ENCODE data around the gene NPIPB2. TPM values are rescaled to one million over a fixed set of nuclear protein-coding genes. Genes with fewer than 3 reads are reported as not detected.

Gene NPIPB2
- total RNA-seq, 1 experiment from 2014 or later = 4.3 TPM

DNA sequence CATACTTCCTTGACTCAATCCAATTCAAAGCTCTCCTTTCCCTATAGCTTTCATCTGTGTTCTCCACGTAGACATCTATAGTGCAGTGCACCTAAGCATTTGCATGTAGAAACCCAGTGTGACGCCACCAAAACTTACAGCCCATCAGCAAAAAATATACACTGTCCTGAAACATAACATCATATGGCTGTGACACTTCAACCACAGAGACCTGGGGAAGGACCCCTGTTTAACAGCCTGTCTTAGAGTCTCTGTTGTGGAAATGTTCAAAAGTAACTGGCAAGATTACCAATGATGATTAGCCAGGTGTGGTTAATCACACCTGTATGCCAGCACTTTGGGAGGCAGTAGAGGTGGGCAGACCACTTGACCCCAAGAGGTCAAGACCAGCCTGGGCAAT, 48.3 kb downstream of the NPIPB2 start:
- H3K4me3 ChIP-seq = no peak overlapping the region
- no peaks in the 10 kb centered on the region for H3K4me1 ChIP-seq
- peaks cover 43% of the 10 kb centered on the region for H3K36me3 ChIP-seq
- no peaks in the 10 kb centered on the region for H3K27me3 ChIP-seq
- H3K27ac ChIP-seq = no peak overlapping the region
- DNase-seq = no peak
- H3K9me3 ChIP-seq (replicated peaks) = no peaks in the 10 kb centered on the region

GRCh38 chr16:11892761-11893160, 49.1 kb downstream of the NPIPB2 start:
- Histone ChIP-seq H3K27me3 (no peaks in the 10 kb centered on the region), H3K36me3 (peaks cover 40% of the 10 kb centered on the region), H3K4me1 (no peaks in the 10 kb centered on the region), H3K4me3 (no peak overlapping the region), H3K27ac (no peak overlapping the region), H3K9me3 (replicated peaks) (no peaks in the 10 kb centered on the region)
- DNase-seq = no peak

DNA sequence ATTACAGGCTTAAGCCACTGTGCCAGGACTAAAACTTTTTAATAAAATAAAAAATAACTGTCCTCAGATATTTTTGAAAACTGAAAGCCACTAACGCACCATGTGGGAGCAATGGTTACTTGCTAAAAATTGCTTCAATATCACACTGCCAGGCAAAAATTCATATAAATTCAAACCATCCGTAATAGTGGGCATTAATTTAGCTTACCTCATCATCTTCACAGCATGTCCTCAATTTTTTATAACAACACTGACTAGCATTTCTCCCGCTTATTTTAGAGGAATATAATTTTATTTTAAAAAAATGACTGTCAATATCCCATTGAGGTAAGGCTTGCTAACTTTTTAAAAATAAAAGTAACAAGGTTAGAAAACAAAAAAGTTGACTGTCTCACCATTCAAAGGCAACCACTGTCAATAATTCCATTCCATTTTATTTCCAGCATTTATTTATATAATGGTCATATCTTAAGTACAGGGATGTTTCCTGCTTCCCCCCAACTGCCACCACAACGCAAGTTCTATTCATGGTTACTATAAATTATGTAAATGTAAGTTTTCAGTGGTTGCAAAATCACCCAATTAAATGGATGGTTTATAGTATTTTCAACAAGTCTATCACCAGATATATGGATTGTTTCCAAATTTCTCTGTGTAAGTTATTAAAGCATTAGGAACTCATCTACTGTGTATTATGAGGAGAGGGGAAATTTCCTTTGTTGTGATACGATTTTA, 51.4 kb downstream of the NPIPB2 start:
- no peaks in the 10 kb centered on the region for H3K27me3 ChIP-seq
- peaks cover 49% of the 10 kb centered on the region for H3K36me3 ChIP-seq
- H3K27ac ChIP-seq = no peak overlapping the region
- H3K9me3 ChIP-seq (replicated peaks) = no peaks in the 10 kb centered on the region
- DNase-seq = no peak
- H3K4me3 ChIP-seq = no peak overlapping the region
- no peaks in the 10 kb centered on the region for H3K4me1 ChIP-seq

DNA sequence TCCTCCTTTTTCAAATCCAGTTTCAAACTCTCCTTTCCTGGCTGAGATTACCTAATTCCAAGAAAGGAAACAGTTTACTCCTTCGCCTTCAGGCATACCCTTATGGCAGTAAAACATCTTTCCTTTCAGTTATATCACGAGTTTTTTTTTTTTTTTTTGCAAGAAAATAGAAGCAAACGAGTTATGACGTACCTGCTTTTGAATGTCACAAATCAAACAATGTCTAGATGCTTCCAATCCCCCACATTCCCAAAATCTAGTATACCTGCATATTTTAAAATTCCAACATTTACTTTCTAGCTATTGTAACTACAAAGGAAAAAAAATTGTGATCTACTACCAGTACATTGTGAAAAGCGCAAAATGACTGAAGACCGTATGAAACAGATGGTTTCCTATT, 55.0 kb downstream of the NPIPB2 start:
- Histone ChIP-seq H3K27ac (no peak overlapping the region), H3K36me3 (peaks cover 55% of the 10 kb centered on the region)

GRCh38 chr16:11884035-11884434, 57.8 kb downstream of the NPIPB2 start:
- H3K27ac ChIP-seq = no peak overlapping the region
- no peak for DNase-seq
- H3K27me3 ChIP-seq = no peaks in the 10 kb centered on the region
- H3K9me3 ChIP-seq (replicated peaks) = no peaks in the 10 kb centered on the region
- no peaks in the 10 kb centered on the region for H3K4me1 ChIP-seq
- peaks cover 56% of the 10 kb centered on the region for H3K36me3 ChIP-seq
- H3K4me3 ChIP-seq = no peak overlapping the region

More for the DNA sequence above, 55.0 kb downstream of the NPIPB2 start:
- Histone ChIP-seq H3K9me3 (replicated peaks) (no peaks in the 10 kb centered on the region), H3K4me1 (no peaks in the 10 kb centered on the region), H3K27me3 (no peaks in the 10 kb centered on the region), H3K4me3 (no peak overlapping the region)
- no peak for DNase-seq

DNA sequence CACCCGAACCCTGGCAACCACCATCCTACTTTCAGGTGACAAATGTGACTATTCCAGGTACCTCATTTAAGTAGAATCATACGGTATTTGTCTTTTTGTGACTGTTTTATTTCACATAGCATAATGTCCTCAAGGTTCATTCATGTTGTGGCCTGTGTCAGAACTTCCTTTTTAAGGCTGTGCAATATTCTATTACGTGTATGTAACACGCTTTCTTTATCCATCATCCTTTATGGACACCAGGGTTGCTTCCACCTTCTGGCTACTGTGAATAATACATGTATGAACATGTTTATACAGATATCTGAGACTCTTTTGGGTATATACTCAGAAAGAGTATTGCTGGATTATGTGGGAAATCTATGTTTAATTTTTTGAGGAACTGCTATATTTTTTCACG, 61.8 kb downstream of the NPIPB2 start:
- Histone ChIP-seq H3K27ac (no peak overlapping the region), H3K9me3 (replicated peaks) (no peaks in the 10 kb centered on the region), H3K4me1 (no peaks in the 10 kb centered on the region), H3K36me3 (peaks cover 62% of the 10 kb centered on the region), H3K27me3 (no peaks in the 10 kb centered on the region), H3K4me3 (no peak overlapping the region)
- DNase-seq = no peak

GRCh38 chr16:11877374-11877773, 64.5 kb downstream of the NPIPB2 start:
- Histone ChIP-seq H3K4me1 (no peaks in the 10 kb centered on the region), H3K9me3 (replicated peaks) (no peaks in the 10 kb centered on the region), H3K27me3 (no peaks in the 10 kb centered on the region), H3K4me3 (no peak overlapping the region), H3K36me3 (peaks cover 67% of the 10 kb centered on the region), H3K27ac (no peak overlapping the region)
- DNase-seq = no peak

Other genes starting within 250 kb of the NPIPB2 start
- 18.8 and 19.4 TPM in 2 replicates for gene TXNDC11, start 199.2 kb downstream of the NPIPB2 start, total RNA-seq (2014; rRNA removed; shearing (Covaris generic))
- 31.6 and 32.0 TPM in 2 replicates for gene ZC3H7A, start 144.8 kb downstream of the NPIPB2 start, total RNA-seq (2014; rRNA removed; shearing (Covaris generic))
- gene RSL1D1, start 90.5 kb downstream of the NPIPB2 start, total RNA-seq (2014; rRNA removed; shearing (Covaris generic)) = 297 and 349 TPM in 2 replicates
- 106 and 111 TPM in 2 replicates for gene GSPT1, start 26.1 kb downstream of the NPIPB2 start, total RNA-seq (2014; rRNA removed; shearing (Covaris generic))
- not detected in 2 replicates for gene TNFRSF17, start 23.2 kb upstream of the NPIPB2 start, total RNA-seq (2014; rRNA removed; shearing (Covaris generic))
- 2.4 and 3.4 TPM in 2 replicates for gene SNX29, start 34.7 kb upstream of the NPIPB2 start, total RNA-seq (2014; rRNA removed; shearing (Covaris generic))

Data from SJCRH30 (cell line).